ENCODE results near the gene EIF2AK3. TPM values are rescaled to one million over a fixed set of nuclear protein-coding genes. Genes with fewer than 3 reads are reported as not detected.

The EIF2AK3 gene
- total RNA-seq, 2 donors from 2014 or later: 25.1 to 39.1 TPM

Other genes starting within 250 kb of the EIF2AK3 start
- not detected for gene FOXI3, start 174.8 kb downstream of the EIF2AK3 start, total RNA-seq
- 10 to 100 TPM; 20.1 to 28.5 TPM for gene RPIA, start 64.2 kb upstream of the EIF2AK3 start, total RNA-seq